Upper lobe of left lung (tissue), 6 donors: Measurements from ENCODE around the gene ICE2. TPM values are rescaled to one million over a fixed set of nuclear protein-coding genes. Genes with fewer than 3 reads are reported as not detected.
"Not testable (repeated sequence)": the region's sequence is repeated elsewhere in the genome, so short reads cannot be mapped to it uniquely, and the experiment has no call there.

Source experiments
- ATAC-seq, 2 donors: fragments of 200-7000 bp; cut with Tn5 transposase; one replicate each; pipeline ENCODE4 v1.9.1; 2022; ENCODE audit warnings: mild to moderate bottlenecking in 2 of 2, moderate library complexity in 2 of 2; ENCODE audit not compliant: low FRiP score in 2 of 2
- DNase-seq, 2 donors: peaks; one replicate each; pipeline ENCODE4 v3.0.0-alpha.2; 2019 to 2020
- H3K27ac ChIP-seq, 4 donors: fragments of 200-600 bp; sonication (generic); one replicate each; pipeline ENCODE4 v1.5.1; 2016 to 2019
- H3K27me3 ChIP-seq, 4 donors: fragments of 200-600 bp; sonication (generic); one replicate each; pipeline ENCODE4 v1.5.1; 2017 to 2019
- H3K36me3 ChIP-seq, 4 donors: fragments of 200-600 bp; sonication (generic); one replicate each; pipeline ENCODE4 v1.5.1; 2016 to 2019
- H3K4me1 ChIP-seq, 4 donors: fragments of 200-600 bp; sonication (generic); one replicate each; pipeline ENCODE4 v1.5.1; 2018 to 2019
- H3K4me3 ChIP-seq, 4 donors: fragments of 200-600 bp; sonication (generic); one replicate each; pipeline ENCODE4 v1.5.1; 2017 to 2019; ENCODE audit warnings: mild to moderate bottlenecking in 2 of 4, moderate library complexity in 1 of 4
- H3K9me3 ChIP-seq, 4 donors: fragments of 200-600 bp; sonication (generic); one replicate each; pipeline ENCODE4 v1.5.1; 2018 to 2019
- EP300 ChIP-seq, 4 donors: sonication (generic); formaldehyde crosslinking; IDR thresholded peaks; one replicate each; pipeline ENCODE4 v1.5.1; 2017; ENCODE audit warnings: antibody characterized with exemption in 4 of 4, control low read depth in 2 of 4
- POLR2A ChIP-seq, 4 donors: fragments of 450-650 bp; IDR thresholded peaks; one replicate each; pipeline ENCODE4 v1.5.1; 2016 to 2017; ENCODE audit warnings: antibody characterized with exemption in 4 of 4, mild to moderate bottlenecking in 2 of 4
- POLR2AphosphoS5 ChIP-seq, 2 donors: sonication (generic); formaldehyde crosslinking; IDR thresholded peaks; one replicate each; pipeline ENCODE4 v1.5.1; 2017; ENCODE audit warnings: antibody characterized with exemption in 2 of 2
- WGBS, 2 donors: methylation state at CpG; one replicate each; pipeline ENCODE4 v1.1.5; 2017 to 2018; 5-methylcytosine and 5-hydroxymethylcytosine counted together
- total RNA-seq, 6 donors: library from RNA; depleted of rRNA in 4 of 6; stranded (reverse); fragments of >200 nt in 4 of 6; gene quantifications; one replicate each; pipeline versions ENCODE4 v1.1.0 to v1.2.1, GENCODE V29; 2016 to 2021
- TF ChIP-seq, protein P1 (sequence below), 6 experiments: fragments of 450-650 bp in 4 of 6; fragments of 200-600 bp in 2 of 6; sonication (generic) in 2 of 6; IDR thresholded peaks; one replicate each; pipeline ENCODE4 v1.5.1; 2016 to 2019; ENCODE audit warnings: antibody characterized with exemption in 6 of 6
- donor health status: DM: no; HTN: no; CAD: no; lungs with moderate emphysema.
- donor health status: DM: no; HTN: yes; CAD: no; lungs with severe emphysema.

The ICE2 gene
- total RNA-seq, 6 donors from 2014 or later = 15.0 to 40.7 (median 32.8) TPM

GRCh38 chr15:60416484-60416883 lies 62.5 kb downstream of the ICE2 start:
- 98% methylated on average over 3 of the region's 3 CpGs for WGBS, 2 donors
- no peak overlapping the region for H3K4me3 ChIP-seq

GRCh38 chr15:60414016-60414682 lies 64.8 kb downstream of the ICE2 start:
- TF ChIP-seq EP300 (IDR thresholded peaks at IDR 0.05) = no peak
- TF ChIP-seq POLR2A (IDR thresholded peaks at IDR 0.05) = no peak
- no peak for TF ChIP-seq POLR2AphosphoS5 (IDR thresholded peaks at IDR 0.05)
- TF ChIP-seq, protein P1, sequence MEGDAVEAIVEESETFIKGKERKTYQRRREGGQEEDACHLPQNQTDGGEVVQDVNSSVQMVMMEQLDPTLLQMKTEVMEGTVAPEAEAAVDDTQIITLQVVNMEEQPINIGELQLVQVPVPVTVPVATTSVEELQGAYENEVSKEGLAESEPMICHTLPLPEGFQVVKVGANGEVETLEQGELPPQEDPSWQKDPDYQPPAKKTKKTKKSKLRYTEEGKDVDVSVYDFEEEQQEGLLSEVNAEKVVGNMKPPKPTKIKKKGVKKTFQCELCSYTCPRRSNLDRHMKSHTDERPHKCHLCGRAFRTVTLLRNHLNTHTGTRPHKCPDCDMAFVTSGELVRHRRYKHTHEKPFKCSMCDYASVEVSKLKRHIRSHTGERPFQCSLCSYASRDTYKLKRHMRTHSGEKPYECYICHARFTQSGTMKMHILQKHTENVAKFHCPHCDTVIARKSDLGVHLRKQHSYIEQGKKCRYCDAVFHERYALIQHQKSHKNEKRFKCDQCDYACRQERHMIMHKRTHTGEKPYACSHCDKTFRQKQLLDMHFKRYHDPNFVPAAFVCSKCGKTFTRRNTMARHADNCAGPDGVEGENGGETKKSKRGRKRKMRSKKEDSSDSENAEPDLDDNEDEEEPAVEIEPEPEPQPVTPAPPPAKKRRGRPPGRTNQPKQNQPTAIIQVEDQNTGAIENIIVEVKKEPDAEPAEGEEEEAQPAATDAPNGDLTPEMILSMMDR (IDR thresholded peaks at IDR 0.05) = no peak
- WGBS, 2 donors = 67 to 70% methylated on average over 10 of the region's 10 CpGs
- peak in 1 of 2 donors; percentile 34 for ATAC-seq

More at GRCh38 chr15:60416484-60416883, 62.5 kb downstream of the ICE2 start:
- peaks cover 0 to 4% (median 0%) of the 10 kb centered on the region in 4 donors for H3K4me1 ChIP-seq
- H3K27me3 ChIP-seq = no peaks in the 10 kb centered on the region
- TF ChIP-seq POLR2AphosphoS5 (IDR thresholded peaks at IDR 0.05) (no peak), EP300 (IDR thresholded peaks at IDR 0.05) (no peak)
- TF ChIP-seq, protein P1 (IDR thresholded peaks at IDR 0.05) = no peak
- ATAC-seq (no peak), DNase-seq (no peak)
- H3K36me3 ChIP-seq = no peaks in the 10 kb centered on the region
- no peaks in the 10 kb centered on the region for H3K9me3 ChIP-seq
- H3K27ac ChIP-seq = no peak overlapping the region

GRCh38 chr15:60413231-60413824 lies 65.6 kb downstream of the ICE2 start:
- DNase-seq (no peak), ATAC-seq (no peak)
- Histone ChIP-seq H3K36me3 (no peaks in the 10 kb centered on the region), H3K4me1 (peaks cover 7 to 13% (median 9%) of the 10 kb centered on the region in 4 donors), H3K27ac (no peak overlapping the region), H3K4me3 (no peak overlapping the region), H3K27me3 (no peaks in the 10 kb centered on the region), H3K9me3 (no peaks in the 10 kb centered on the region)
- WGBS, 2 donors = 71 to 76% methylated on average over 8 to 9 of the region's 9 CpGs
- TF ChIP-seq, protein P1 (IDR thresholded peaks at IDR 0.05) = no peak
- TF ChIP-seq POLR2A (IDR thresholded peaks at IDR 0.05) = no peak
- no peak for TF ChIP-seq POLR2AphosphoS5 (IDR thresholded peaks at IDR 0.05)
- no peak for TF ChIP-seq EP300 (IDR thresholded peaks at IDR 0.05)

More at GRCh38 chr15:60414016-60414682, 64.8 kb downstream of the ICE2 start:
- Histone ChIP-seq H3K4me1 (peaks cover 1 to 6% (median 2%) of the 10 kb centered on the region in 4 donors), H3K36me3 (no peaks in the 10 kb centered on the region), H3K27me3 (no peaks in the 10 kb centered on the region), H3K4me3 (no peak overlapping the region), H3K27ac (peak overlapping the region in 1 of 4 donors; percentile 21), H3K9me3 (no peaks in the 10 kb centered on the region)
- DNase-seq = no peak

GRCh38 chr15:60412807-60413206 lies 66.1 kb downstream of the ICE2 start:
- H3K36me3 ChIP-seq, H3K27ac ChIP-seq, ATAC-seq, H3K9me3 ChIP-seq, H3K27me3 ChIP-seq, H3K4me3 ChIP-seq: not testable (repeated sequence)
- peak in 1 of 2 donors; percentile 57 for DNase-seq
- H3K4me1 ChIP-seq = peaks cover 12 to 18% (median 14%) of the 10 kb centered on the region in 4 donors
- 96% methylated on average over 21 of the region's 21 CpGs for WGBS, 2 donors

- 89 to 94% methylated on average over 9 of the region's 9 CpGs for WGBS, 2 donors
- TF ChIP-seq EP300 (IDR thresholded peaks at IDR 0.05) (no peak), POLR2A (IDR thresholded peaks at IDR 0.05) (no peak), POLR2AphosphoS5 (IDR thresholded peaks at IDR 0.05) (no peak)
- TF ChIP-seq, protein P1 (IDR thresholded peaks at IDR 0.05) = no peak
- no peaks in the 10 kb centered on the region for H3K27me3 ChIP-seq
Observed at GRCh38 chr15:60411774-60412425, 67.0 kb downstream of the ICE2 start.

GRCh38 chr15:60410350-60410749 lies 68.6 kb downstream of the ICE2 start:
- DNase-seq, ATAC-seq, H3K27me3 ChIP-seq, H3K27ac ChIP-seq, H3K4me3 ChIP-seq, H3K9me3 ChIP-seq, H3K36me3 ChIP-seq: not testable (repeated sequence)
- H3K4me1 ChIP-seq = peaks cover 19 to 32% (median 24%) of the 10 kb centered on the region in 4 donors
- WGBS, 2 donors = 89 to 95% methylated on average over 9 of the region's 9 CpGs

More at GRCh38 chr15:60411774-60412425, 67.0 kb downstream of the ICE2 start:
- Histone ChIP-seq H3K4me3 (no peak overlapping the region), H3K27ac (no peak overlapping the region), H3K36me3 (no peaks in the 10 kb centered on the region), H3K4me1 (peaks cover 19 to 27% (median 22%) of the 10 kb centered on the region in 4 donors), H3K9me3 (no peaks in the 10 kb centered on the region)
- DNase-seq = no peak
- no peak for ATAC-seq
